MCF 10A (cell line): ENCODE results near the gene DUSP11. TPM values are rescaled to one million over a fixed set of nuclear protein-coding genes. Genes with fewer than 3 reads are reported as not detected.
A peak's percentile ranks its signal among the peaks of the same experiment; 100 is the strongest.
"Not testable (repeated sequence)": the region's sequence is repeated elsewhere in the genome, so short reads cannot be mapped to it uniquely, and the experiment has no call there.

Experiments used
- BruUV-seq: library from RNA; stranded (reverse); fragments of 400-500 nt; replicated peaks from 2 replicates; lab custom pipeline; 2021; lab: Mats Ljungman, UMichigan
- CTCF ChIA-PET: fragments of 300-600 bp; sonication (Branson Sonifier 250); formaldehyde crosslinking; extraction: SDS; loops from one replicate; lab custom pipeline; 2021; ENCODE audit warnings: antibody characterized with exemption, inconsistent platforms; lab: Yijun Ruan, JAX
- POLR2A ChIA-PET: fragments of 300-600, 350-650 bp; sonication (Branson Sonifier 250); formaldehyde crosslinking; extraction: SDS; loops from one replicate; lab custom pipeline; 2020; ENCODE audit warnings: antibody characterized with exemption, inconsistent platforms; lab: Yijun Ruan, JAX
- DNase-seq: peaks from one replicate; pipeline ENCODE4 v3.0.0-alpha.2; 2018; ENCODE audit not compliant: unreplicated experiment
- H3K27ac Mint-ChIP-seq: one replicate; pipeline ENCODE4 v1.8.0; 2022; ENCODE audit warnings: mild to moderate bottlenecking, low read depth, mixed read lengths; ENCODE audit not compliant: unreplicated experiment
- H3K27me3 Mint-ChIP-seq: one replicate; pipeline ENCODE4 v1.8.0; 2022; ENCODE audit warnings: mixed read lengths; ENCODE audit not compliant: insufficient read depth, unreplicated experiment
- H3K36me3 Mint-ChIP-seq: one replicate; pipeline ENCODE4 v1.8.0; 2022; ENCODE audit warnings: mild to moderate bottlenecking, moderate library complexity, mixed read lengths; ENCODE audit not compliant: insufficient read depth, unreplicated experiment
- H3K4me1 Mint-ChIP-seq: one replicate; pipeline ENCODE4 v1.8.0; 2022; ENCODE audit warnings: mixed read lengths; ENCODE audit not compliant: insufficient read depth, unreplicated experiment
- H3K4me3 Mint-ChIP-seq: one replicate; pipeline ENCODE4 v1.8.0; 2022; ENCODE audit warnings: mild to moderate bottlenecking, moderate library complexity, mixed read lengths; ENCODE audit not compliant: unreplicated experiment
- H3K9me3 Mint-ChIP-seq: one replicate; pipeline ENCODE4 v1.8.0; 2022; ENCODE audit warnings: mixed read lengths; ENCODE audit not compliant: unreplicated experiment
- intact Hi-C: fragments of 100-400 bp; cut with micrococcal nuclease; formaldehyde crosslinking; loops from 2 replicates; pipeline ENCODE4 v1.14.1; 2022
- total RNA-seq: library from RNA; stranded (reverse); gene quantifications from 2 replicates; pipeline ENCODE4 v1.2.3, GENCODE V29; 2022
- TF ChIP-seq, protein P1 (sequence below): fragments of 200-600 bp; IDR thresholded peaks from one replicate; pipeline ENCODE4 v1.8.0; 2022; ENCODE audit warnings: antibody characterized with exemption, mild to moderate bottlenecking; ENCODE audit not compliant: unreplicated experiment

Gene DUSP11
- total RNA-seq, 1 experiment from 2014 or later: 45.0 TPM

GRCh38 chr2:73780237-73780582 is 307 bp upstream of the DUSP11 start:
- Mint-ChIP-seq H3K27ac (peak overlapping the region; percentile 96), H3K36me3 (peaks cover 24% of the 10 kb centered on the region), H3K4me1 (peaks cover 25% of the 10 kb centered on the region), H3K9me3 (no peaks in the 10 kb centered on the region), H3K4me3 (peak overlapping the region; percentile 94), H3K27me3 (no peaks in the 10 kb centered on the region)
- no peak for DNase-seq
- ChIA-PET CTCF (interaction anchor here (0.6 to 2.2 kb wide), 3 partner anchors 44 to 501 kb away, joined by 3 to 7 read pairs (median 3); no protein-coding TSS in a partner anchor), POLR2A (interaction anchor here (0.8 to 1.1 kb wide), 2 partner anchors 48 to 147 kb away, joined by 3 to 4 read pairs; partner anchors contain the start of gene STAMBP)
- intact Hi-C loops: loop anchor here (1.0 kb wide), 1 partner anchor 26 kb away; no protein-coding TSS in a partner anchor
- no TSS peak for BruUV-seq
- TF ChIP-seq, protein P1, sequence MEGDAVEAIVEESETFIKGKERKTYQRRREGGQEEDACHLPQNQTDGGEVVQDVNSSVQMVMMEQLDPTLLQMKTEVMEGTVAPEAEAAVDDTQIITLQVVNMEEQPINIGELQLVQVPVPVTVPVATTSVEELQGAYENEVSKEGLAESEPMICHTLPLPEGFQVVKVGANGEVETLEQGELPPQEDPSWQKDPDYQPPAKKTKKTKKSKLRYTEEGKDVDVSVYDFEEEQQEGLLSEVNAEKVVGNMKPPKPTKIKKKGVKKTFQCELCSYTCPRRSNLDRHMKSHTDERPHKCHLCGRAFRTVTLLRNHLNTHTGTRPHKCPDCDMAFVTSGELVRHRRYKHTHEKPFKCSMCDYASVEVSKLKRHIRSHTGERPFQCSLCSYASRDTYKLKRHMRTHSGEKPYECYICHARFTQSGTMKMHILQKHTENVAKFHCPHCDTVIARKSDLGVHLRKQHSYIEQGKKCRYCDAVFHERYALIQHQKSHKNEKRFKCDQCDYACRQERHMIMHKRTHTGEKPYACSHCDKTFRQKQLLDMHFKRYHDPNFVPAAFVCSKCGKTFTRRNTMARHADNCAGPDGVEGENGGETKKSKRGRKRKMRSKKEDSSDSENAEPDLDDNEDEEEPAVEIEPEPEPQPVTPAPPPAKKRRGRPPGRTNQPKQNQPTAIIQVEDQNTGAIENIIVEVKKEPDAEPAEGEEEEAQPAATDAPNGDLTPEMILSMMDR: no peak

- Mint-ChIP-seq H3K27ac (peak overlapping the region; percentile 96), H3K36me3 (peaks cover 36% of the 10 kb centered on the region), H3K4me3 (peak overlapping the region; percentile 94), H3K4me1 (peaks cover 31% of the 10 kb centered on the region)
- BruUV-seq, DNase-seq, H3K27me3 Mint-ChIP-seq, H3K9me3 Mint-ChIP-seq, intact Hi-C loops: not testable (repeated sequence)
- CTCF ChIA-PET: interaction anchor here (0.8 kb wide), 1 partner anchor 24 kb away, joined by 4 read pairs; no protein-coding TSS in a partner anchor
- POLR2A ChIA-PET: interaction anchor here (0.6 to 1.1 kb wide), 8 partner anchors 16 to 399 kb away, joined by 3 to 7 read pairs (median 3); partner anchors contain the start of genes MOB1A, STAMBP and TPRKB
Measured at GRCh38 chr2:73778867-73779466, 936 bp downstream of the DUSP11 start.

DNA sequence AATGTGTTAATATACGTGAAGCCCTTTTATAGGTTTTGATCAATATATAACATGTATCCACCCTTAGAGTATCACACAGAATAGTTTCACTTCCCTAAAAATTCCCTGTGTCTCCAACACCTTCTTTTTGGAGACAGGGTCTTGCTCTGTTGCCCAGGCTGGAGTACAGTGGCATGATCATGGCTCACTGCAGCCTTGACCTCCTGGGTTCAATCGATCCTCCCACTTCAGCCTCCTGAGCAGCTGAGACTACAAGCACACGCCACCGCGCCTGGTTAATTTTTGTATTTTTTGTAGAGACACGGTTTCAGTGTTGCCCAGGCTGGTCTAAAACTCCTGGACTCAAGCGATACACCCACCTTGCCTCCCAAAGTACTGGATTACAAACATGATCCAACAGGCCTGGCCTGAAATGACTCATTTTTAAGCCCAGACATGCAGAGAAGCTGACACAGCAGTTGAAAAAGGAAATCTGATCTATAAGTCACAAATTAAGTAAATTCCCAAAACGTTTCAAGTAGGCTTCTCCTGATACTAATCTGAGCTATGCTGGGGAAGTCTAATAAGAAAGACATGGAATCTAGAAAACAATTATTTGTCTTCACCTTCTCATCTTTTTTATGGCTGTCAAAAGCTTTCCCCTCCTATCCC is 2.9 kb downstream of the DUSP11 start:
- peak; percentile 88 for DNase-seq
- intact Hi-C loops: no loop called here
- ChIA-PET POLR2A (interaction anchor here (0.5 to 1.8 kb wide), 14 partner anchors 12 to 838 kb away, joined by 3 to 14 read pairs (median 4); partner anchors contain the start of genes MOB1A, PRADC1, STAMBP and TPRKB), CTCF (interaction anchor here (0.7 kb wide), 1 partner anchor 347 kb away, joined by 3 read pairs; no protein-coding TSS in a partner anchor)
- TF ChIP-seq, protein P1: no peak
- H3K9me3 Mint-ChIP-seq: no peaks in the 10 kb centered on the region
- peaks cover 53% of the 10 kb centered on the region for H3K36me3 Mint-ChIP-seq
- H3K4me3 Mint-ChIP-seq: peak overlapping the region; percentile 94
- peaks cover 23% of the 10 kb centered on the region for H3K4me1 Mint-ChIP-seq
- no TSS peak for BruUV-seq
- peak overlapping the region; percentile 81 for H3K27ac Mint-ChIP-seq
- H3K27me3 Mint-ChIP-seq: no peaks in the 10 kb centered on the region

GRCh38 chr2:73776381-73776780 is 3.5 kb downstream of the DUSP11 start:
- peak overlapping the region; percentile 94 for H3K4me3 Mint-ChIP-seq
- BruUV-seq: no TSS peak
- CTCF ChIA-PET: no interaction called here

More at GRCh38 chr2:73776381-73776780, 3.5 kb downstream of the DUSP11 start:
- Mint-ChIP-seq H3K27me3 (no peaks in the 10 kb centered on the region), H3K27ac (peak overlapping the region; percentile 81), H3K9me3 (no peaks in the 10 kb centered on the region), H3K4me1 (peaks cover 23% of the 10 kb centered on the region), H3K36me3 (peaks cover 59% of the 10 kb centered on the region)
- intact Hi-C loops: no loop called here
- no peak for DNase-seq
- POLR2A ChIA-PET: interaction anchor here (1.0 to 1.8 kb wide), 5 partner anchors 21 to 204 kb away, joined by 3 to 12 read pairs (median 4); partner anchors contain the start of genes STAMBP and TPRKB
- TF ChIP-seq, protein P1: no peak
